Measurements from ENCODE around the gene AWAT2.
"Not testable (repeated sequence)": the region's sequence is repeated elsewhere in the genome, so short reads cannot be mapped to it uniquely, and the experiment has no call there.

Gene AWAT2

GRCh38 chrX:70009970-70010369, 39.8 kb downstream of the AWAT2 start:
- intact Hi-C loops (cut with DNase I) = no loop called here
- no peak for DNase-seq

GRCh38 chrX:70009049-70009448, 40.7 kb downstream of the AWAT2 start:
- intact Hi-C loops (cut with DNase I) = no loop called here
- no peak for DNase-seq

- intact Hi-C loops (cut with DNase I) = no loop called here
Observed at GRCh38 chrX:70007946-70008345, 41.8 kb downstream of the AWAT2 start.

GRCh38 chrX:70001708-70002341, 47.9 kb downstream of the AWAT2 start:
- intact Hi-C loops (cut with DNase I) = no loop called here
- no peak for DNase-seq

More at GRCh38 chrX:70007946-70008345, 41.8 kb downstream of the AWAT2 start:
- no peak for DNase-seq

GRCh38 chrX:70001269-70001668, 48.5 kb downstream of the AWAT2 start:
- no peak for DNase-seq
- intact Hi-C loops (cut with DNase I) = no loop called here

- intact Hi-C loops (cut with DNase I); DNase-seq: not testable (repeated sequence)
Observed at GRCh38 chrX:69998299-69998698, 51.4 kb downstream of the AWAT2 start.

- DNase-seq = no peak
- intact Hi-C loops (cut with DNase I) = no loop called here
Observed at GRCh38 chrX:69996113-69996468, 53.6 kb downstream of the AWAT2 start.

- no peak for DNase-seq
- intact Hi-C loops (cut with DNase I) = no loop called here
Observed at GRCh38 chrX:69995362-69996112, 54.2 kb downstream of the AWAT2 start.

- intact Hi-C loops (cut with DNase I) = no loop called here
- DNase-seq = no peak
Observed at GRCh38 chrX:69993494-69993893, 56.2 kb downstream of the AWAT2 start.

- intact Hi-C loops (cut with DNase I) = no loop called here
- no peak for DNase-seq
Observed at GRCh38 chrX:69991685-69992084, 58.1 kb downstream of the AWAT2 start.
